HG02678 (cell line): Measurements from ENCODE around the gene ATXN2.
"Not testable (repeated sequence)": the region's sequence is repeated elsewhere in the genome, so short reads cannot be mapped to it uniquely, and the experiment has no call there.

Experiments
- ATAC-seq: cut with Tn5 transposase; IDR thresholded peaks from one replicate; pipeline ENCODE4 v1.9.1; 2021; ENCODE audit warnings: mild to moderate bottlenecking, moderate library complexity; ENCODE audit not compliant: unreplicated experiment

The ATXN2 gene

DNA sequence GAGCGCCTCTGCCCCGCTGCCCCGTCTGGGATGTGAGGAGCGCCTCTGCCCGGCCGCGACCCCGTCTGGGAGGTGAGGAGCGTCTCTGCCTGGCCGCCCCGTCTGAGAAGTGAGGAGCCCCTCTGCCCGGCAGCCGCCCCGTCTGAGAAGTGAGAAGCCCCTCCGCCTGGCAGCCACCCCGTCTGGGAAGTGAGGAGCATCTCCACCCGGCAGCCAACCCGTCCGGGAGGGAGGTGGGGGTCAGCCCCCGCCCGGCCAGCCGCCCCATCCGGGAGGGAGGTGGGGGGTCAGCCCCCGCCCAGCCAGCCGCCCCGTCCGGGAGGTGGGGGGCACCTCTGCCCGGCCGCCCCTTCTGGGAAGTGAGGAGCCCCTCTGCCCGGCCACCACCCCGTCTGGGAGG, 91.9 kb downstream of the ATXN2 start:
- not testable (repeated sequence) for ATAC-seq

DNA sequence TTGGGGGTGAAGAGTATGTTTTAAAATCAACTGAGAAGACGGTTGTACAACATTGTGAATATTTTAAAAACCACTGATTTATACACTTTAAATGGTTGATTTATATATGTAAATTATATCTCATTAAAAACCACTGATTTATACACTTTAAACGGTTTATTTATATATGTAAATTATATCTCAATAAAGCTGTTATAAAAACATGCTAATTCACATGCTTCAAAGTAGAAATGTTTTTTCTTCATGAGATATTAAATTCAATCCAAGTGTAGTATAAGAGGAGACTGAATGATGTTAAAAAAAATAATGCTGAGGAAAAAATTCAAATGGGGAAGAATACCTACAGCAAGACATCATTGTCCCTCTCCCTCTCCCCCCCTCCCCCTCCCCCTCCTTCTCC, 92.9 kb downstream of the ATXN2 start:
- no peak for ATAC-seq

DNA sequence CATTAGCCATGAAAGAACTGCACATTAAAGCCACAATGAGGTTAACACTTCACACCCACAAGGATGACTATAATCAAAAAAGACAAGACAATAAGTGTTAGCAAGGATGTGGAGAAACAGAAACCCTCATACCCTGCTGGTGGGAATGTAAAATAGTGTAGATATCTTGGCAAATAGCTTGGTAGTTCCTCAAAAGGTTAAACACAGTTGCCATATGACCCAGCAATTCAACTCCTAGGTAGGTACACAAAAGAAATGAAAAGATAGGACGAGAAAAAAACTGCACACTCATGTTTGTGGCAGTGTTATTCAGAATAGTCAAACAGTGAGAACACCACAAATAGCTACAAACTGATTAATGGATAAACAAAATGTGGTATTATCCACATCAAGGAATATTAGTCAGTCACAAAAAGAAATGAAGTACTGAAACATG, 93.5 kb downstream of the ATXN2 start:
- ATAC-seq = no peak

DNA sequence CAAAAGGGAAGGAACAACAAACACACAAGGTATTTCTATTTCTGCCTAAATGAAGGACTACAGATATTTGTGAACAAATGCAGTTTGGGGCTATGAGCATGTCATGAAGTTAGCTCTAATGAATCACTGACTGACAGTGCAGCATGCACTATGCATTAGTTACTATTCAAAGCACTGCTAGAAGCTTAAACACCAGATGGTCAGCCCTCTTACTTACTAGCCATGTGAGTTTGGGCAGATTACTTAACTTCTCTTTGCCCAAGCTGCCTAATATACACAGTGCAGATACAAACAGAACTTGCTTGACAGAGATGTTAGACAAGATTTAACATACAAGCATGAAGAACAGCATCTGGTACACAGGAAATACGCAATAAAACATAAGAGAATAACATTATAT, 96.0 kb downstream of the ATXN2 start:
- ATAC-seq = no peak

DNA sequence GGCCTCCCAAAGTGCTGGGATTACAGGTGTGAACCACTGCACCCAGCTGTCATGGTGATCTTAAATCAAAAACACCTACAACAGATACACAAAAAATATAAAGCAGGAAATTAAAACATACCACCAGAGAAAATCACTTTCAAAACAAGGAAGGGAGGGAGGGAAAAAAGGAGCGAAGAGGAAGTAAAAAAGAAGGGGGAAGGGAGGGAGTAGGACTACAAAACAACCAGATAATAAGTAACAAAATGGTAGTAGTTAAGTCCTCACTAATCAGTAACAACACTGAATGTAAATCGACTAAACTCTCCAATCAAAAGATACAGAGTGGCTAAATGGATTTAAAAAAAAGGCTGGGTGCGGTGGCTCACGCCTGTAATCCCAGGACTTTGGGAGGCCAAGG, 104.4 kb downstream of the ATXN2 start:
- no peak for ATAC-seq

DNA sequence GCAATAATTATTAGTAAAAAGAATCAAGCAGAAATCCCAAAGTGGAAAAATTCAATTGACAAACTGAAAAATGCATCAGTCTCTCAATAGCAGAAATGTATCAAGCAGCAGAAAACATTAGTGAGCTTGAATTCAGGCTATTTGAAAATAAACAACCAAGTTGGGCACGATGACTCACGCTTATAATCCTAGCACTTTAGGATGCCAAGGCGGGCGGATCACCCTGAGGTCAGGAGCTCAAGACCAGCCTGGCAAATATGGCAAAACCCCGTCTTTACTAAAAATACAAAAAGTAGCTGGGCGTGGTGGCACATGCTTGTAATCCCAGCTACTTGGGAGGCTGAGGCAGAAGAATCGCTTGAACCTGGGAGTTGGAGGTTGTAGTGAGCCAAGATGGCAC, 106.1 kb downstream of the ATXN2 start:
- not testable (repeated sequence) for ATAC-seq

DNA sequence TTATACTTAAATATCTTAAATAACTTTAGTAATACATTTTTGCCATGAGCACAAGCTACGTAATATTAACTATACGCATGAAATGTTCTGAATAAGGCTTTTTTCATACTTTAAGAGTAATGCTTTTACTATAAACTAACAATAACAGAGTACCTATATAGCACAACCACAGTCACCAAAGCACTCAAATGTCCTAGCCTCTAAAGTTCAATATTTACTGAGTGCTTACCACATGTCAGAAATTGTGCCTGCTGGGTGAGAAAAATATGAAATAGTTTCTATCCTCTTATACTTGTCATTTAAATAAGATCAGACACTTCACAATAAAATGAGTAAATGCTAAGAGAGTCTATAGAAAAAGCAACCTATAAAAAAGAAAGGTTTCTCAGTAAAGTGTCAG, 110.3 kb downstream of the ATXN2 start:
- ATAC-seq = no peak

DNA sequence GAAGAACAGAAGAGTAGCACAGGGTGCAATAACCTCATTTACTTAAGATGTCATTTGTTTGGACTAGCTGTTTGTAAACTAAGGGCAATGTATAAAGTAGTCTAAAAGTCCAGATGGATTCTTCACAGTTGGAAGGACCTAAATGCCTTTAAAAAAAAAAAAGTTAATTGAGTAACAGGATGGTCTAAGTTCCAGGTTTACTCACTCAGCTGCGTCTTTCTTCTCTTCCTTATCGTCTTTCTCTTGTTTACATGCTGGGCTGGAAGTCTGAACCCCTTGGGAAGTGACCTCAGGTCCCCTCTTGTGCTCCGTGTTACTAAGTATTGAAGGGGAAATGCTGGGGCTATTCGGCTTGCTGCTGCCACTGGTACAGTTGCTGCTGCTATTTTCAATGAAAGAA, 110.8 kb downstream of the ATXN2 start:
- ATAC-seq = no peak

DNA sequence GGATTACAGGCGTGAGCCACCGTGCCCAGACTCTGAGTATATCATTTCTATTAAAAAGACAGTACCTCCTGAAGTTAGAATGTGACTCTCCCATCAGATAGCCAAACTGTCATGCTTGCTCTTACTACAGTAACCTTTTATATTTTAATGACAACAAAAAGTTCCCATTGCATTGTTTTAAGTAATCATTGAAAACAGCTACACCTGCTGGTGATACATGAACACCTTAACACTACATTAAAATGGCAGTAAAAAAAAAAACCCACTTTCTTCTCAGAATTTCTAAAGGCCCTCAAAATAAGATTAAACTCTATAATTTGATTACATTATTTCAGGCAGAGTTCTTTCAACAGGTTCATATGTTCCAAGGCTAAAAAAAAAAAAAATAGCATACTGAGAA, 116.7 kb downstream of the ATXN2 start:
- ATAC-seq = no peak

DNA sequence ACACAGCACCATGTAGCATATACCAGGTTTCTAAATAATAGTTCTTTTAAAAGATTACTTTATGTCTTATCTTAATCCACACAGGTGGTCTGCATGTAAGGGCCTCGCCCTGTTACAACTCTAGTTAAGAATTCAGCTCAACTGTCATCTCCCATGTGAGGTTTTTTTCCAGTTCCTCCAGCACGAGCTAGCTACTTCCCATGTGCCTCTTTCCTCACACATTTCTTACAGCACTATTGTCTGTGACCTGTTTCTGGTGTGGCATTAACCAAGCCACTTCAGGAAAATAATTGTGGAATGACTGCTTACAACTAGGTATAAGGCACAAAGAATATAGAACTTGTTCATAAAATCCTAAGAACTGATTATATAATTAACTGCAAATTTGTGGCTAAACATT, 127.9 kb downstream of the ATXN2 start:
- no peak for ATAC-seq

DNA sequence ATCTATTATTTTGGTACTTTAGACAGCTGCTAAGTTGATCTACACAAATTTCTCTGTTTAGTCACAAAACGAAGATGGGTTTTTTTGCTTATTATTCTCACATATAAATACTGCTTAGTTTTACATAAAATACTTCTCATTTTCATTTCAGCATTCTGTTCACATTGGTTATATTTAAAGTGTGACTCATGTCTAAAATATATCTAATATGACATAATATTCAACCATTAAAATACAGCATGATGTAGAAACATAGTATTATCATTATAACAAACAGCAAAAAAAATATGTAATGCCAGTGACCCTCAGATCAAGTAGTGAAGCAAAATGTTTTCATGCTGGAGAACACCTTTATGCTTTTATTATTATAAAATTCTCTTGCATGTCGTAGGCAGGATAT, 129.7 kb downstream of the ATXN2 start:
- no peak for ATAC-seq

DNA sequence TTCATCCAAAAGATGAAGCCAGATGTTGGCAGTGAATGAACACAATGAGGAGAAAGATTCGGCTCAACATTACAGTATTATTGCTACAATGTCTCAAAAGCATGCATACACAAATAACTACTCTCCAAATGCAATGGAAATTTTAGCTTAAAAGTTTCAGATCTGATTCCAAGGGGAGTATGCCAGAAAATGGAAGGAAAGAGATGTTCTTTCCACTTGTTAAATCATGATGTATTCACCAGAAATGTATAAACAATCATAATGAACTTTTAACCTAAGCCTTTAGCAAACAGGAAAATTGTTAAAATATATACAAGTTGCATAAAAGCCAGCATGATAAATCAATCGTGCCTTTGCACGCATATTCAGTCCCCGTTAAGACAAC, 131.3 kb downstream of the ATXN2 start:
- no peak for ATAC-seq

DNA sequence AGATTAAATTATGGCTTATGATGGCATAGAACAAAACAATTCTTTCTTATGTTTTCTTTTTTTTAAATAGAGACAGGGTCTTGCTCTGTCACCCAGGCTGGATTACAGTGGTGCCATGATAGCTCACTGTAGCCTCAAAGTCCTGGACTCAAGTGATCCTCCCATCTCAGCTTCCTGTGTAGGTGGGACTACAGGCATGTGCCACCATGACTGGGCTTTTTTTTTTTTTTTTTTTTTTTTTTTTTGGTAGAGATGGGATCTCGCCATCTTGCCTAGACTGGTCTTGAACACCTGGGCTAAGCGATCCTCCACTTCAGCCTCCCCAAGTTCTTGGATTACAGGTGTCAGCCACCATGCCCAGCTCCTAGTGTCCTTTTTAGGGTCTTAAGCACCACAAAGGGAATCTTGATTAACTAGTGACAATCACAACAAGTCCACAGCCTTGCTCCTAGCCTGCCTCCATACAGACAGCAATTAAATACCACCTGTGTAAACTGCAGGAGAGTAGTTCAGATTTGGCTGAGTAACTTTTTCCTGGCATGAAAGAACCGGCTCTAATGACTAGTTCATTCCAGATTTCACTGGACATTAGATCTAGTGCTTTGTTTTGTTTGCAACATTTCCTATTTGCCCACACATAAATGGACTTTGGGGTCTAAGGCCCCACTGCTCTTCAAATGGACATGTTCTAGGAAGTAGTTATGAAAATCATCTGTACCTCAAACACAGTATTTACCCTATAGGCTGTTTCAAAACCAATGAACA, 131.8 kb downstream of the ATXN2 start:
- ATAC-seq = no peak

DNA sequence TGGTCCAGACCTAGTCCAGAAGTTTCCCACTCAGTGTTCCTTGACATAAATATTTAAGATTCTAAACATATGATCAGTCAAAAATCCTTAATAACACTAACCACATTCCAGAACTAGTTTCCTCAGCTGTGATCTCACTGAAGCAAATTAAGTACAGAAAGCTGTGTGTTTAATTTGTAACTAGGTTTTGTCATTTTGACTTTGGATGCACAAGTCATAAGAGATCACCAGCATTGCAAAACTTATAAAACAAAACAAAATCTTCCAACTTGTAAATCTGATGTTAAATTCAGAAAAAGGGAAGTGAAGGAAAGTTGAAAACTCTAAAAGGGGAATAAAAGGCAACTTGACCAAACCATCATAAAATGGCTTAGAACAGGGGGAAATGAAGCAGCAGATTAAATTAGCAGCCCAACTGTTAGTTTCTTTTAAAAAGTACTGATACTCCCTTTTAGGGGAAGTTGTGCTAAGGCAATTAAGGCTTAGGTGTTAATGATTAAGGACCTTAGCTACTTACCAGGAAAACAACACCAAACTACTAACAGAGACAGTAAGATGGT, 136.8 kb downstream of the ATXN2 start:
- no peak for ATAC-seq

DNA sequence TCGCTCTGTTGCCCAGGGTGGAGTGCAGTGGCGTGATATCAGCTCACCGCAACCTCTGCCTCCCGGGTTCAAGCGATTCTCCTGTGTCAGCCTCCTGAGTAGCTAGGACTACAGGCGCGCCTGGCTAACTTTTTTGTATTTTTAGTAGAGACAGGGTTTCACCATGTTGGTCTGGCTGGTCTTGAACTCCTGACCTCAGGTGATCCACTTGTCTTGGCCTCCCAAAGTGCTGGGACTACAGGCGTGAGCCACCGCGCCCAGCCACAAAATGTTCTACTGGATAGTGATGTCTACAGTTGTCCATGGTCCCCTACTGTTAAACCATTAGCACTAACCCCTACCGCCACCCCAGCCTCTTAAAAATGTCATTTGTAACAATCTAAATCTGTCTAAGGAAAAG, 139.0 kb downstream of the ATXN2 start:
- ATAC-seq = not testable (repeated sequence)

DNA sequence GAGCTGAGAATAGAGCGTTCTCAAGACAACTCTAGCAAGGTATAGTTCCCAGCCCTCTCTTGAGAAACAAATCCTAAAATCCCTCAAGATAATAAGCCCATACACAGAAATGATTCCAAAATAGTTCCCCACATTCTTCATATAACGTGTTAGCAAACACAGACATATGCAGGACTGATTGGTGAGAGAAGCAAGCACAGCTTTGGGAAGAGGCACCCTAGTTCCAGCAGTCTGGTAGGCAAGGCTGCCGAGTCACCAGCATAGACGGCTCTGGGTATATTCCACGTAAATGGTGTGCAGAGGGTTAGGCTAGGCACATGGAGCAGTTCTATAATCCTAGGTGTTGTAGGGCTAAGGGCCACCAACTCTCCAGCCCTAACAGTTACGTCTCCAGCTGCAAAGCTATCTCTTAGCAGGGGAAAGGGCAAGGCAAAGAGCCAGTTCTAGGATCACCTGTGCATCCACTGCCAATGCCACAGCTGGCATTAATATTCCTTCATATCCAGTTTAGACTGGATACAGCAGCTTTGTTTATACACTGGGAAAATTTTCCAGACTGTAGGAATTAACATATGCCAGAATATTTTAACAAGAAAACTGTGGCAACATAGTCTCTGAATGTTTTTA, 140.5 kb downstream of the ATXN2 start:
- no peak for ATAC-seq

DNA sequence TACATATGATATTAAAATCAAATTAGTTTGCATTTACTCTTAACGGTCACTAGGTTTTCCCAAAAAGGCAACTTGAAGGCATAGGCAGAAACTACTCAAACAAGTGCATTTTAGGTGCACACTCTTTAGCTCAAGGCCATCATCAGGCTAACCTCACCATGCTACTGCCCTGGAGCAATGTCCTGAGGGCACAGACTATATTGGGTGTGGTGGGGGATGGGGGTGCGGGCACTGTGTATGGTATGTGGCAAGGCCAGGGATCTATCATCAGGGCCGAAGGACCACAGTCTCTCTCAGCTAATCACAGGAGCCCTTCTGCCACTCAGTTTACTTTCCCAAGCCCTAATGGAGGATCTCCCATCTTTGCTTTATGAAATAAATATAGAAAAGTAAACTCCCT, 141.5 kb downstream of the ATXN2 start:
- no peak for ATAC-seq

DNA sequence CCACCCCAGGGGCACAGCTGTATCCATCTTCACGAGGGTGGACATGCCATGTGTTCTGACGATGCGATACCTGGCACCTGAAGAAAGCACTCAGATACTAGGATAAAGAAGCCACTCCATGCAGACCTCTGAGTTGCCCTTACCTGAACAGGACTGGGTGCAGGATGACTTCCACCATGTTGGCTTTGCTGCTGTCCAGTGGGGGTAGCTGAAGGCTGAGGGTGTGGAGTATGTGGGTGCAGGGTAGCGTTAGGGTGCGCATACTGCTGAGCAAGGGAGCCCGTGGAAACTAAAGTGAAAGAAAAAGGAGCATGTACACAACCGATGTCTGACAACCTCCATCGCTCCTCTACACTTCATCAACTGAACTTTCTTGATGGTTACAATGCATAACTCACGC, 142.0 kb downstream of the ATXN2 start:
- no peak for ATAC-seq

DNA sequence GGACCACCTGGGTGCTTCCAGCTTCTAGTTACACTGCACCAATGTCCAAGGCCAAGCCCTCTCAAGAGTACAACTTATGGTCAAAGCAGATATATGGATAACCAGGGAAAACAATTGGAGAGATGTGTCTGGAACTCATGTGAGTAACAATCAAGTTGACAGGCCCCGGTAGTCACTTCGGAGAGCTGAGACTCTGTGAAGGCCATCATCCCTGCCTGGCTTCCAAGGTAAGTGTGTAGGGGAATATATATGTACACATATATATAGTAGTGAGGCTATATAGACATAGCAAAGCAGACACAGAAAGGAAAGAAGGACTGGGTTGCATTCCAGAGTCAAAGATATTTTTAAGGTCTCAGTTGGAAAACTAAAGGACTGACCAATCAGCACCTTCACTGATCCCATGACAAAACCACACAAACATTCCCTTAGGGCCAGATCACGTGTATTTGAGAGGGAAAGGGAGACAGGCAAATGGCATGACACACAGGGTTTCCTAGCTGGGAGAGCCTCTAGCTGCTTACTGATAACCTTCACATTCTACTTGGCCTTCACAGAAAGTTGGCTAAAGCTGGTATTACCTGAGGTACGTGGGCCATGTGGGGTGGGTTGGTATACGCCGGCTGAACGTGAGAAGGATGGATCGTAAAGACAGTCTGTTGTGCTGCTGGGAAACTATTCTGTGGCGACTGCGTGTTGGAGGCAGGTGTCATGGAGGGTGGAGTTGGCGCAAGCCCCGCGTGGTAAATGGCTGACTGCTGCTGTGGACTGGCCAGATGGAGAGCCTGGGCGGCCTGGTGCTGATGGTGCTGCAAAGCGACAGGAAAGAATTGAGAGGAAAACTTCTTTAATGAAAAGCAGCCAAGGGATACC, 143.4 kb downstream of the ATXN2 start:
- no peak for ATAC-seq

DNA sequence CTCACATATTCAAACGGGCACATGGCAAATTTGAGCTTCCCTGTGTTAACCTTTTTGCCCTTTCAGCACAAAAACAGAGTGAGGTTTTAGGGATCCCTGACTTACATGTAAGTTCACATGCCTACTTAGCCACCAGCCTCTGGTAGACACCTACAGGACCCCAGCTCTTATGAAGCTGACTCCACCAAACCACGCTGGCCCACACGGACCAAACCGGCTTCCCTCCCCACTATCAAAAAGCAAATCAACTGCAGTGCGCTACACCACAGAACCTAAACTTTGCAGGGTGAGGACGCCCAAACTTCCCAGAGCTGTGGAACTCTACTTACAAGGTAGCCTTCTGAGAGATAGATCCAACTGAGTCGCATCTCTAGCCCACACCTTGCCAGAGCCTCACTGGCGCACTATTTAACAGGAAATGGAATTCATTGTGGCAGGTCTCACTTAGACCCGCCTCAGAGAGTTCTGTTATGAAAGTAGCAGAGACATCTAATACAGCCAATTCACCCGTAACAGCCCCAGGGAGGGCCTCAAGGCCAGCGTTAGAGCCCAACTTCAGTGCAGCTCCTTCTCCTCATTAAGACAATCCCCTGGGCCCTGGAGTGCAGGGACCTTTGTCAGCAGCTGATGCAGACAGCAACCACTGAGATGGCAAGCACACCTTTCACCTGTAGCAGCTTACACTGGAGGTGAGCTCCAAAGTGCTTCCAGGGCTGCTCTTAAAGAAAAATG, 144.2 kb downstream of the ATXN2 start:
- no peak for ATAC-seq

DNA sequence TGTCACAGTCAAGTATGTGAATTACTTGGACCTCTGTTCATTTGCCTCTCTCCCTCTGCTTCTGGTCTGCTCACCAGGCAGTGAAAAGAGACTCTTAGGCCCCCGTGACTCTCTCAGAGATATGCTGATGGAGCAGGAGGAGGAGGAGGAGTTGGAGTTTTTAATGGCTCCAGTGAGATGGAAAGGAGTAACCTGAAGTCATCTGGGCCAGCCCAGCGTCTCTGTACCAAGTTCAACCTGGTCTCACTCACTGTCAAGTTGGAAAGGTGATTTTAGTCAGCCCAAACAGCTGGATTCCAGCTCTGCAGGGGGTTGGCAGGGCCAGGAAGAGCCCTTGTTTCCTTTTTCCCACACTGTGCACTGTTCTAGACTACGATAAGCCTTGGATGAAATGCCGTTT, 144.8 kb downstream of the ATXN2 start:
- no peak for ATAC-seq
